GM18870 (cell line): ENCODE data around the gene FOXJ2.
A peak's percentile ranks its signal among the peaks of the same experiment; 100 is the strongest.
"Not testable (repeated sequence)": the region's sequence is repeated elsewhere in the genome, so short reads cannot be mapped to it uniquely, and the experiment has no call there.

ENCODE experiments used
- ATAC-seq: cut with Tn5 transposase; IDR thresholded peaks from one replicate; pipeline ENCODE4 v1.9.1; 2021; ENCODE audit warnings: moderate library complexity; ENCODE audit not compliant: unreplicated experiment

Gene FOXJ2

GRCh38 chr12:8028267-8028666 is 4.2 kb upstream of the FOXJ2 start:
- no peak for ATAC-seq

GRCh38 chr12:8030189-8030588 is 2.3 kb upstream of the FOXJ2 start:
- no peak for ATAC-seq

GRCh38 chr12:8031017-8031416 is 1.5 kb upstream of the FOXJ2 start:
- ATAC-seq, result not testable (repeated sequence)

- ATAC-seq, result no peak
Measured at GRCh38 chr12:8031872-8032241, 659 bp upstream of the FOXJ2 start.

GRCh38 chr12:8033153-8034044 is 883 bp downstream of the FOXJ2 start:
- peak; percentile 21 for ATAC-seq

- ATAC-seq, result no peak
Measured at GRCh38 chr12:8034802-8035201, 2.3 kb downstream of the FOXJ2 start.

- no peak for ATAC-seq
Measured at GRCh38 chr12:8035440-8036010, 3.0 kb downstream of the FOXJ2 start.

- ATAC-seq, result no peak
Measured at GRCh38 chr12:8036346-8036745, 3.8 kb downstream of the FOXJ2 start.

- no peak for ATAC-seq
Measured at GRCh38 chr12:8037046-8037663, 4.6 kb downstream of the FOXJ2 start.

- no peak for ATAC-seq
Measured at GRCh38 chr12:8037947-8038346, 5.4 kb downstream of the FOXJ2 start.

GRCh38 chr12:8038659-8039114 is 6.2 kb downstream of the FOXJ2 start:
- no peak for ATAC-seq

- ATAC-seq, result no peak
Measured at GRCh38 chr12:8040791-8041190, 8.3 kb downstream of the FOXJ2 start.

GRCh38 chr12:8045952-8046944 is 13.7 kb downstream of the FOXJ2 start:
- ATAC-seq, result no peak

GRCh38 chr12:8047842-8048241 is 15.3 kb downstream of the FOXJ2 start:
- ATAC-seq, result no peak

GRCh38 chr12:8048906-8049305 is 16.4 kb downstream of the FOXJ2 start:
- ATAC-seq, result no peak

- no peak for ATAC-seq
Measured at GRCh38 chr12:8050600-8051250, 18.2 kb downstream of the FOXJ2 start.

GRCh38 chr12:8052679-8053078 is 20.2 kb downstream of the FOXJ2 start:
- no peak for ATAC-seq

GRCh38 chr12:8054816-8055215 is 22.3 kb downstream of the FOXJ2 start:
- no peak for ATAC-seq

- ATAC-seq, result no peak
Measured at GRCh38 chr12:8057306-8057705, 24.8 kb downstream of the FOXJ2 start.

GRCh38 chr12:8057839-8058238 is 25.3 kb downstream of the FOXJ2 start:
- no peak for ATAC-seq
